DOHH2 (cell line): ENCODE results near the gene ZFYVE26.

Source experiments
- H3F3A ChIP-seq: fragments of 200-600 bp; sonication (generic), shearing (Covaris generic); 2 replicates; pipeline ENCODE4 v1.6.0; 2016; ENCODE audit warnings: antibody characterized with exemption, mild to moderate bottlenecking; ENCODE audit not compliant: control insufficient read depth, insufficient read depth
- H3K27ac ChIP-seq: fragments of 200-600 bp; sonication (generic); 2 replicates; pipeline ENCODE4 v1.5.1; 2014; ENCODE audit warnings: low read depth, mild to moderate bottlenecking, low read length, moderate library complexity
- H3K27me3 ChIP-seq: fragments of 200-600 bp; sonication (generic); 2 replicates; pipeline ENCODE4 v1.6.1; 2014; ENCODE audit warnings: mild to moderate bottlenecking, low read length, mixed read lengths; ENCODE audit not compliant: control insufficient read depth
- H3K36me3 ChIP-seq: fragments of 200-600 bp; sonication (generic); 2 replicates; pipeline ENCODE4 v1.6.1; 2014; ENCODE audit warnings: mild to moderate bottlenecking, low read length, moderate library complexity, mixed read lengths; ENCODE audit not compliant: control insufficient read depth
- H3K4me1 ChIP-seq: fragments of 200-600 bp; sonication (generic); 2 replicates; pipeline ENCODE4 v1.6.1; 2014; ENCODE audit warnings: mild to moderate bottlenecking, low read length, mixed read lengths; ENCODE audit not compliant: control insufficient read depth
- H3K4me2 ChIP-seq: fragments of 200-600 bp; sonication (generic); 2 replicates; pipeline ENCODE4 v1.6.0; 2014; ENCODE audit warnings: mild to moderate bottlenecking, low read length, moderate library complexity
- H3K4me3 ChIP-seq: fragments of 200-600 bp; sonication (generic); 2 replicates; pipeline ENCODE4 v1.5.1; 2014; ENCODE audit warnings: mild to moderate bottlenecking, low read length, mixed read lengths
- H3K79me2 ChIP-seq: fragments of 200-600 bp; sonication (generic); 2 replicates; pipeline ENCODE4 v1.6.1; 2014; ENCODE audit warnings: mild to moderate bottlenecking, low read length, mixed read lengths; ENCODE audit not compliant: control insufficient read depth
- H3K9me2 ChIP-seq: fragments of 200-600 bp; sonication (generic); replicated peaks from 2 replicates; pipeline ENCODE4 v1.6.1; 2014; ENCODE audit warnings: mild to moderate bottlenecking, low read length, mixed read lengths; ENCODE audit not compliant: control insufficient read depth
- H3K9me3 ChIP-seq: fragments of 200-600 bp; sonication (generic); 2 replicates; pipeline ENCODE4 v1.6.1; 2014; ENCODE audit warnings: antibody characterized with exemption, low read length, mixed read lengths; ENCODE audit not compliant: control insufficient read depth, insufficient read depth
- H4K20me1 ChIP-seq: fragments of 200-600 bp; sonication (generic); 2 replicates; pipeline ENCODE4 v1.6.0; 2014; ENCODE audit warnings: low read depth, mild to moderate bottlenecking, antibody characterized with exemption, low read length, moderate library complexity; ENCODE audit not compliant: control insufficient read depth, insufficient read depth
- EZH2phosphoT487 ChIP-seq: fragments of 200-600 bp; sonication (generic); IDR thresholded peaks from 2 replicates; pipeline ENCODE4 v1.6.1; 2017; ENCODE audit warnings: borderline replicate concordance, mild to moderate bottlenecking, antibody characterized with exemption, low read length, moderate library complexity, mixed read lengths
- TF ChIP-seq, protein P1 (sequence below): fragments of 200-600 bp; sonication (generic); IDR thresholded peaks from one replicate; pipeline ENCODE4 v1.5.1; 2014; ENCODE audit warnings: antibody characterized with exemption, mild to moderate bottlenecking, low read depth, low read length; ENCODE audit not compliant: poor library complexity, severe bottlenecking

ZFYVE26 gene

DNA sequence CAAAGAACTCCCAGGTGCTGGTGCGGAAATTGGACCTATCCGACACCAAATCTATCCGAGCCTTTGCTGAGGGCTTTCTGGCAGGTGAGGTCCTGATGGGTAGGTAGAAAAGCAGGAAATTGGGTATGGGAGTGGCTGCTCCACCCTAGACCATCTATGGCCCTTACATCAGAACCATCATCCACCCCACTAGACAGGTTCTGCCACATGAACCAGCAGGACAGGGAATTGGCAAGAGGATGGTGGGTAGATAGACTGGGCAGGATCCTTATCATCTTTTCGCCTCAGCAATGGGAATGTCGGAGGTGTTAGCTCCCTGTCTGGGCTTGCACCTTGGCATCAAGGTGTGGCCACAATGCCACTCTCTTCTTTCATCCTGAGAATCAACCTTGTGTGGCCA is 91.2 kb downstream of the ZFYVE26 start:
- Histone ChIP-seq H3K27ac (no peak overlapping the region), H4K20me1 (no peaks in the 10 kb centered on the region), H3K9me3 (no peaks in the 10 kb centered on the region), H3K27me3 (peaks cover 35% of the 10 kb centered on the region), H3K36me3 (no peaks in the 10 kb centered on the region), H3K9me2 (no peaks in the 10 kb centered on the region), H3K79me2 (no peaks in the 10 kb centered on the region), H3F3A (no peaks in the 10 kb centered on the region), H3K4me1 (no peaks in the 10 kb centered on the region), H3K4me3 (no peak overlapping the region), H3K4me2 (no peak overlapping the region)
- TF ChIP-seq, protein P1, sequence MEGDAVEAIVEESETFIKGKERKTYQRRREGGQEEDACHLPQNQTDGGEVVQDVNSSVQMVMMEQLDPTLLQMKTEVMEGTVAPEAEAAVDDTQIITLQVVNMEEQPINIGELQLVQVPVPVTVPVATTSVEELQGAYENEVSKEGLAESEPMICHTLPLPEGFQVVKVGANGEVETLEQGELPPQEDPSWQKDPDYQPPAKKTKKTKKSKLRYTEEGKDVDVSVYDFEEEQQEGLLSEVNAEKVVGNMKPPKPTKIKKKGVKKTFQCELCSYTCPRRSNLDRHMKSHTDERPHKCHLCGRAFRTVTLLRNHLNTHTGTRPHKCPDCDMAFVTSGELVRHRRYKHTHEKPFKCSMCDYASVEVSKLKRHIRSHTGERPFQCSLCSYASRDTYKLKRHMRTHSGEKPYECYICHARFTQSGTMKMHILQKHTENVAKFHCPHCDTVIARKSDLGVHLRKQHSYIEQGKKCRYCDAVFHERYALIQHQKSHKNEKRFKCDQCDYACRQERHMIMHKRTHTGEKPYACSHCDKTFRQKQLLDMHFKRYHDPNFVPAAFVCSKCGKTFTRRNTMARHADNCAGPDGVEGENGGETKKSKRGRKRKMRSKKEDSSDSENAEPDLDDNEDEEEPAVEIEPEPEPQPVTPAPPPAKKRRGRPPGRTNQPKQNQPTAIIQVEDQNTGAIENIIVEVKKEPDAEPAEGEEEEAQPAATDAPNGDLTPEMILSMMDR: no peak
- no peak for TF ChIP-seq EZH2phosphoT487

DNA sequence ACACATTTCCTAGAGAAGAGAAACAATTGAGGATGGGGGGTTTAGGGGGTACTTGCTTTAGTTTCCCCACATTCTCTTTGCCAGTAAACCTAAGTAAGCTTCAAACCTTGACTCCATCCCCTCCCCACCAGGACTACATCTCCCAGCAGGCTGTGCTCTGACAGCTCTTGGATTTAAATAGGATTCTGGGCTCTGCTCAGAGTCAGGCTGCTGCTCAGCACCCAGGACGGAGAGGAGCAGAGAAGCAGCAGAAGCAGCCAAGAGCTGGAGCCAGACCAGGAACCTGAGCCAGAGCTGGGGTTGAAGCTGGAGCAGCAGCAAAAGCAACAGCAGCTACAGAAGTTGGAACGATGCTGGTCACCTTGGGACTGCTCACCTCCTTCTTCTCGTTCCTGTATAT is 94.1 kb downstream of the ZFYVE26 start:
- no peaks in the 10 kb centered on the region for H3K9me2 ChIP-seq
- H3K4me1 ChIP-seq: no peaks in the 10 kb centered on the region
- H3K27ac ChIP-seq: no peak overlapping the region
- H4K20me1 ChIP-seq: no peaks in the 10 kb centered on the region
- no peaks in the 10 kb centered on the region for H3K36me3 ChIP-seq
- no peaks in the 10 kb centered on the region for H3K79me2 ChIP-seq
- no peak overlapping the region for H3K4me2 ChIP-seq
- no peaks in the 10 kb centered on the region for H3F3A ChIP-seq
- no peaks in the 10 kb centered on the region for H3K9me3 ChIP-seq
- H3K27me3 ChIP-seq: peaks cover 41% of the 10 kb centered on the region
- no peak for TF ChIP-seq EZH2phosphoT487
- TF ChIP-seq, protein P1: no peak
- H3K4me3 ChIP-seq: no peak overlapping the region

DNA sequence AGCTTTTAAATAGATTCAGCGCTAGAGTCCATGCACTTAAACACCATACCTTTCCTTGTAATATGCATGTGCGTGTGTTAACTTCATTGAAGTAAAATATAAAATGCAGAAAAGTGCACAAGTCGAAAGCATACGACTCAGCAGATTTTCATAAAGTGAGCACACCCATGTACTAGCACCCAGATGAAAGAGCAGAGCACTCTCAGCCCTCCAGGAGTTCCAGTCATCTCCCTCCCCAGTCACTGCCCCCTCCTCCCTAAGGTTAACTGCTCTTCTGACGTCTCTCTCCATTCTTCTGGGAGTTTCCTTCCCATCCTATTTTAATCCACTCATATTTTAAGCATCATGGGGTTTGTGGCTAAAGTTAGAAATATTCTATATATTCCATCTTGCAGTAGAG is 94.5 kb downstream of the ZFYVE26 start:
- H3K4me2 ChIP-seq: no peak overlapping the region
- H3K4me3 ChIP-seq: no peak overlapping the region
- no peaks in the 10 kb centered on the region for H3K4me1 ChIP-seq

More for the DNA sequence above, 94.5 kb downstream of the ZFYVE26 start:
- TF ChIP-seq, protein P1: no peak
- no peak for TF ChIP-seq EZH2phosphoT487
- no peaks in the 10 kb centered on the region for H3K9me3 ChIP-seq
- no peaks in the 10 kb centered on the region for H3K9me2 ChIP-seq
- H3F3A ChIP-seq: no peaks in the 10 kb centered on the region
- no peaks in the 10 kb centered on the region for H4K20me1 ChIP-seq
- H3K27ac ChIP-seq: no peak overlapping the region
- H3K27me3 ChIP-seq: peaks cover 41% of the 10 kb centered on the region
- no peaks in the 10 kb centered on the region for H3K79me2 ChIP-seq
- H3K36me3 ChIP-seq: no peaks in the 10 kb centered on the region
